ENCODE data around the gene SH3TC1.

- TF ChIP-seq, protein P1, sequence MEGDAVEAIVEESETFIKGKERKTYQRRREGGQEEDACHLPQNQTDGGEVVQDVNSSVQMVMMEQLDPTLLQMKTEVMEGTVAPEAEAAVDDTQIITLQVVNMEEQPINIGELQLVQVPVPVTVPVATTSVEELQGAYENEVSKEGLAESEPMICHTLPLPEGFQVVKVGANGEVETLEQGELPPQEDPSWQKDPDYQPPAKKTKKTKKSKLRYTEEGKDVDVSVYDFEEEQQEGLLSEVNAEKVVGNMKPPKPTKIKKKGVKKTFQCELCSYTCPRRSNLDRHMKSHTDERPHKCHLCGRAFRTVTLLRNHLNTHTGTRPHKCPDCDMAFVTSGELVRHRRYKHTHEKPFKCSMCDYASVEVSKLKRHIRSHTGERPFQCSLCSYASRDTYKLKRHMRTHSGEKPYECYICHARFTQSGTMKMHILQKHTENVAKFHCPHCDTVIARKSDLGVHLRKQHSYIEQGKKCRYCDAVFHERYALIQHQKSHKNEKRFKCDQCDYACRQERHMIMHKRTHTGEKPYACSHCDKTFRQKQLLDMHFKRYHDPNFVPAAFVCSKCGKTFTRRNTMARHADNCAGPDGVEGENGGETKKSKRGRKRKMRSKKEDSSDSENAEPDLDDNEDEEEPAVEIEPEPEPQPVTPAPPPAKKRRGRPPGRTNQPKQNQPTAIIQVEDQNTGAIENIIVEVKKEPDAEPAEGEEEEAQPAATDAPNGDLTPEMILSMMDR (IDR thresholded peaks at IDR 0.05; ENCODE audit: insufficient read depth, low read length, poor library complexity, severe bottlenecking), result no peak
- TF ChIP-seq EZH2phosphoT487 (conservative IDR thresholded peaks at IDR 0.05; ENCODE audit: low read length), result no peak
Observed at GRCh38 chr4:8215001-8215427, 15.9 kb downstream of the SH3TC1 start.

All from SU-DHL-6 (cell line).